K562 (cell line): ENCODE results near the gene OCA2. TPM values are rescaled to one million over a fixed set of nuclear protein-coding genes. Genes with fewer than 3 reads are reported as not detected.

Source experiments
- ATAC-seq: fragments of 200-7000 bp; cut with Tn5 transposase; 3 replicates; pipeline ENCODE4 v1.9.1; 2020; ENCODE audit warnings: moderate library complexity
- BruUV-seq: library from RNA; stranded (reverse); fragments of 400-500 nt; replicated peaks from 2 replicates; lab custom pipeline; 2021; lab: Mats Ljungman, UMichigan
- CTCF ChIA-PET: fragments of 300-600 bp; formaldehyde crosslinking; extraction: SDS; loops from one replicate; lab custom pipeline; 2021; ENCODE audit warnings: low intra/inter-chr PET ratio; lab: Yijun Ruan, JAX
- POLR2A ChIA-PET: fragments of 300-600, 350-650 bp; sonication (Branson Sonifier 250); formaldehyde crosslinking; extraction: SDS; loops from one replicate; lab custom pipeline; 2021; ENCODE audit warnings: antibody characterized with exemption, inconsistent platforms; lab: Yijun Ruan, JAX
- DNase-seq, 4 experiments: peaks; one replicate each; pipeline versions ENCODE4 v3.0.0 to v3.0.0-alpha.2; 2011 to 2018; ENCODE audit warnings: low spot score in 3 of 4, mixed read lengths in 3 of 4; ENCODE audit errors: extremely low read depth in 1 of 4
- FAIRE-seq: peaks from 2 replicates; lab custom pipeline; 2011; peaks lifted over from hg19 to GRCh38; lab: Jason Lieb, UNC
- H2AFZ ChIP-seq: 2 replicates; pipeline ENCODE4 v1.6.0; 2011; ENCODE audit warnings: low read depth, low read length, control low read depth, inconsistent platforms
- H3K27ac ChIP-seq: fragments of 200-600 bp; 3 replicates; pipeline ENCODE4 v1.8.0; 2011; ENCODE audit warnings: low read depth, mild to moderate bottlenecking, control low read depth, inconsistent platforms, low read length, moderate library complexity, mixed read lengths; ENCODE audit errors: extremely low read depth
- H3K27me3 ChIP-seq, 2 experiments: fragments of 300-600 bp in 1 of 2; 2 replicates in 1 of 2; 3 replicates in 1 of 2; pipeline versions ENCODE4 v1.6.0 to v1.8.0; 2011; ENCODE audit warnings: inconsistent platforms in 2 of 2, low read length in 2 of 2, mild to moderate bottlenecking in 1 of 2, mixed read lengths in 1 of 2, moderate library complexity in 1 of 2; ENCODE audit not compliant: control insufficient read depth in 2 of 2, insufficient read depth in 2 of 2
- H3K36me3 ChIP-seq: fragments of 300-600 bp; 3 replicates; pipeline ENCODE4 v1.8.0; 2011; ENCODE audit warnings: mild to moderate bottlenecking, low read length, inconsistent platforms; ENCODE audit not compliant: control insufficient read depth, insufficient read depth
- H3K4me1 ChIP-seq, 2 experiments: fragments of 200-600 bp in 1 of 2; replicated peaks in 1 of 2; 2 replicates in 1 of 2; 3 replicates in 1 of 2; pipeline versions ENCODE4 v1.5.1 to v1.8.0; 2011; ENCODE audit warnings: inconsistent platforms in 2 of 2, low read length in 2 of 2, mild to moderate bottlenecking in 1 of 2, mixed read lengths in 1 of 2, moderate library complexity in 1 of 2; ENCODE audit not compliant: control insufficient read depth in 2 of 2, insufficient read depth in 2 of 2
- H3K4me2 ChIP-seq: 2 replicates; pipeline ENCODE4 v1.6.1; 2011; ENCODE audit warnings: low read length, control low read depth, inconsistent platforms, mixed read lengths; ENCODE audit not compliant: insufficient read depth
- H3K4me3 ChIP-seq: fragments of 200-600 bp; sonication (generic), shearing (Covaris generic); 2 replicates; pipeline ENCODE4 v1.5.1; 2016; ENCODE audit warnings: control low read depth, inconsistent platforms
- H3K79me2 ChIP-seq: fragments of 200-600 bp; 3 replicates; pipeline ENCODE4 v1.8.0; 2011; ENCODE audit warnings: low read length, inconsistent platforms; ENCODE audit not compliant: control insufficient read depth, insufficient read depth
- H3K9ac ChIP-seq, 2 experiments: 2 replicates each; pipeline versions ENCODE4 v1.6.0 to v1.6.1; 2011; ENCODE audit warnings: low read depth in 2 of 2, low read length in 2 of 2, control low read depth in 1 of 2, inconsistent platforms in 1 of 2, mild to moderate bottlenecking in 1 of 2, mixed read lengths in 1 of 2; ENCODE audit not compliant: insufficient read depth in 1 of 2
- H3K9me1 ChIP-seq: one replicate; pipeline ENCODE4 v1.6.0; 2011; ENCODE audit warnings: inconsistent platforms, mild to moderate bottlenecking, low read length, moderate library complexity; ENCODE audit not compliant: control insufficient read depth, insufficient read depth
- H3K9me3 ChIP-seq: replicated peaks from 2 replicates; pipeline ENCODE4 v1.5.1; 2011; ENCODE audit warnings: low read depth, low read length, inconsistent platforms; ENCODE audit not compliant: control insufficient read depth, insufficient read depth
- H4K20me1 ChIP-seq: replicated peaks from 2 replicates; pipeline ENCODE4 v1.6.1; 2011; ENCODE audit warnings: low read length, inconsistent platforms, mixed read lengths; ENCODE audit not compliant: control insufficient read depth, insufficient read depth
- HIVEP1 ChIP-seq: fragments of 250-450 bp; sonication (Bioruptor Pico); IDR thresholded peaks from 2 replicates; pipeline ENCODE4 v1.4.0; 2020; ENCODE audit warnings: mild to moderate bottlenecking
- HLTF ChIP-seq: fragments of 450-650 bp; IDR thresholded peaks from 2 replicates; pipeline ENCODE4 v1.6.1; 2016
- RAD21 ChIP-seq, 2 experiments: fragments of 250-450 bp in 1 of 2; fragments of 450-650 bp in 1 of 2; sonication (Bioruptor Pico) in 1 of 2; formaldehyde crosslinking in 1 of 2; IDR thresholded peaks in 1 of 2; conservative IDR thresholded peaks in 1 of 2; 2 replicates each; pipeline versions ENCODE4 v1.4.0 to v1.8.0; 2020 to 2022; ENCODE audit warnings: mild to moderate bottlenecking in 2 of 2, moderate library complexity in 1 of 2
- WGBS: fragments of 100-300 bp; shearing (Covaris generic); methylation state at CpG from one replicate; pipeline ENCODE4 v1.1.6; 2016; ENCODE audit warnings: low coverage, mixed read lengths; ENCODE audit not compliant: insufficient coverage; ENCODE audit errors: missing lambda C conversion rate; 5-methylcytosine and 5-hydroxymethylcytosine counted together
- in situ Hi-C: fragments of 300-500 bp; cut with MboI; formaldehyde crosslinking; loops from 4 replicates; pipeline ENCODE4 v1.15.0; 2018; ENCODE audit warnings: inconsistent platforms, mixed read lengths
- intact Hi-C: fragments of 100-400 bp; cut with micrococcal nuclease; formaldehyde crosslinking; loops from 2 replicates; pipeline ENCODE4 v1.14.2; 2022
- polyA plus RNA-seq, 8 experiments: library from polyadenylated mRNA; depleted of rRNA in 4 of 8; stranded (reverse) in 5 of 8; unstranded in 3 of 8; fragments of >200 nt; fragmentation: Nextera tagmentation in 2 of 8; fragmentation: Illumina TruSeq in 1 of 8; extraction: Ambion mirVana in 2 of 8; extraction: Trizol in 1 of 8; gene quantifications; 2 replicates each; pipeline versions ENCODE4 v1.2.1 to v1.2.3, GENCODE V29; 2011 to 2014; ENCODE audit warnings: inconsistent platforms in 1 of 8, missing spikeins in 1 of 8
- total RNA-seq, 7 experiments: library from RNA; depleted of rRNA in 6 of 7; stranded (reverse); fragments of >200 nt in 6 of 7; fragmentation: Illumina TruSeq in 2 of 7; extraction: Trizol in 2 of 7; gene quantifications; 2 replicates each; pipeline versions ENCODE4 v1.2.1 to v1.2.3, GENCODE V29; 2011 to 2021; ENCODE audit warnings: low replicate concordance in 1 of 7
- TF ChIP-seq, protein P1 (sequence below), 3 experiments: IDR thresholded peaks in 2 of 3; conservative IDR thresholded peaks in 1 of 3; 2 replicates each; pipeline ENCODE4 v1.5.1; 2011 to 2012; ENCODE audit warnings: low read length in 3 of 3, mild to moderate bottlenecking in 3 of 3, control low read depth in 2 of 3, improper control_type of control experiment in 1 of 3, inconsistent platforms in 1 of 3, low read depth in 1 of 3, mixed read lengths in 1 of 3, moderate library complexity in 1 of 3; ENCODE audit not compliant: insufficient read depth in 2 of 3

OCA2 gene
- total and polyA plus RNA-seq, 9 of the 15 experiments (the other 6 are each of a cell fraction or from before 2014, with no cell fraction given): 0.07 to 0.59 (median 0.17) TPM; not detected in 1

DNA sequence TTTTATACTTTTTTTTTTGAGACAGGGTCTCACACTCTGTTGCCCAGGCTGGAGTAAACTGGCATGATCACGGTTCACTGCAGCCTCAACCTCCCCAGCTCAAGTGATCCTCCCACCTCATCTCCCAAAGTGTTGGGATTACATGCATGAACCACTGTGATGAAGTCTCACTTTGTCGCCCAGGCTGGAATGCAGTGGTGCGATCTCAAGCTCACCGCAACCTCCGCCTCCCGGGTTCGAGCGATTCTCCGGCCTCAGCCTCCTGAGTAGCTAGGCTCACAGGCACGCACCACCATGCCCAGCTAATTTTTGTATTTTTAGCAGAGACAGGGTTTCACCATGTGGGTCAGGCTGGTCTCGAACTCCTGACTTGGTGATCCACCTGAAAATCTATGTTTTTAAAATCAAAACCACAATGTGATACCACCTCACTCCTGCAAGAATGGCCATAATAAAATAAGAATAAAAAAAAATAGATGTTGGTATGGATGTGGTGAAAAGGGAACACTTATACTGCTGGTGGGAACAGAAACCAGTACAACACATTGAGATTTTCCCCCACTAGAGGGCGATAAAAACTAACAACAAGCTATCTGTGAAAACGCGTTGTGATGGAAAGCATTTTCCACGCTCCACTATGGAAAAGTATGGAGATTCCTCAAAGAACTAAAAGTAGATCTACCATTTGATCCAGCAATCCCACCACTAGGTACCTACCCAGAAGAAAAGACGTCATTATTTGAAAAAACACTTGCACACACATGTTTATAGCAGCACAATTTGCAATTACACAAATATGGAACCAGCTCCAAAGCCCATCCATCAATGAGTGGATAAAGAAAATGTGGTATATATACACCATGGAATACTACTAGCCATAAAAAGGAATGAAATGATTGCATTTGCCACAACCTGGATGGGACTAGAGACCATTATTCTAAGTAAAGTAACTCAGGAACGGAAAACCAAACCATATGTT is 26.8 kb upstream of the OCA2 start:
- peaks cover 0 to 3% of the 10 kb centered on the region in 2 experiments; a peak in 1 of 5 replicates for H3K4me1 ChIP-seq
- no peak overlapping the region for H3K4me2 ChIP-seq
- 64% methylated on average over 17 of the region's 17 CpGs for WGBS
- no TSS peak for BruUV-seq
- ChIA-PET POLR2A (interaction anchor here (0.6 to 0.7 kb wide), 3 partner anchors 8 to 1126 kb away, joined by 3 to 5 read pairs (median 3); no protein-coding TSS in a partner anchor), CTCF (interaction anchor here (1.4 kb wide), 1 partner anchor 1237 kb away, joined by 3 read pairs; no protein-coding TSS in a partner anchor)
- intact Hi-C loops (no loop called here), in situ Hi-C loops (loop anchor here (10.0 kb wide), 1 partner anchor 1231 kb away; no protein-coding TSS in a partner anchor)
- ATAC-seq (peak; percentile 74), FAIRE-seq (peak; percentile 70), DNase-seq (peak; percentile 41 to 61 (median 46))
- H3K27ac ChIP-seq: no peak overlapping the region
- peaks cover 84% of the 10 kb centered on the region for H3K36me3 ChIP-seq
- TF ChIP-seq, protein P1, sequence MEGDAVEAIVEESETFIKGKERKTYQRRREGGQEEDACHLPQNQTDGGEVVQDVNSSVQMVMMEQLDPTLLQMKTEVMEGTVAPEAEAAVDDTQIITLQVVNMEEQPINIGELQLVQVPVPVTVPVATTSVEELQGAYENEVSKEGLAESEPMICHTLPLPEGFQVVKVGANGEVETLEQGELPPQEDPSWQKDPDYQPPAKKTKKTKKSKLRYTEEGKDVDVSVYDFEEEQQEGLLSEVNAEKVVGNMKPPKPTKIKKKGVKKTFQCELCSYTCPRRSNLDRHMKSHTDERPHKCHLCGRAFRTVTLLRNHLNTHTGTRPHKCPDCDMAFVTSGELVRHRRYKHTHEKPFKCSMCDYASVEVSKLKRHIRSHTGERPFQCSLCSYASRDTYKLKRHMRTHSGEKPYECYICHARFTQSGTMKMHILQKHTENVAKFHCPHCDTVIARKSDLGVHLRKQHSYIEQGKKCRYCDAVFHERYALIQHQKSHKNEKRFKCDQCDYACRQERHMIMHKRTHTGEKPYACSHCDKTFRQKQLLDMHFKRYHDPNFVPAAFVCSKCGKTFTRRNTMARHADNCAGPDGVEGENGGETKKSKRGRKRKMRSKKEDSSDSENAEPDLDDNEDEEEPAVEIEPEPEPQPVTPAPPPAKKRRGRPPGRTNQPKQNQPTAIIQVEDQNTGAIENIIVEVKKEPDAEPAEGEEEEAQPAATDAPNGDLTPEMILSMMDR (IDR thresholded peaks at IDR 0.05 in 2 of 3, conservative IDR thresholded peaks at IDR 0.05 in 1 of 3; ENCODE audit: insufficient read depth in 2 of 3, low read depth in 1 of 3, low read length in 3 of 3): peak; percentile 33 to 71 (median 53); a peak in 5 of 6 replicates
- TF ChIP-seq HIVEP1 (CRISPR knock-in tag) (no peak), RAD21 (CRISPR knock-in tag; conservative IDR thresholded peaks at IDR 0.05 in 1 of 2, IDR thresholded peaks at IDR 0.05 in 1 of 2) (peak; percentile 26 to 60), HLTF (no peak)
- H2AFZ ChIP-seq: no peak overlapping the region
- no peaks in the 10 kb centered on the region for H3K9me1 ChIP-seq
- H4K20me1 ChIP-seq: no peaks in the 10 kb centered on the region; the same call in 1 of the 2 replicates
- no peak overlapping the region for H3K4me3 ChIP-seq
- H3K9ac ChIP-seq: no peak overlapping the region
- H3K79me2 ChIP-seq: no peaks in the 10 kb centered on the region; the same call in 2 of the 3 replicates
- H3K9me3 ChIP-seq: no peaks in the 10 kb centered on the region
- H3K27me3 ChIP-seq: no peaks in the 10 kb centered on the region
